Measurements from ENCODE around the gene FANCC.

- TF ChIP-seq CTCF (IDR thresholded peaks at IDR 0.05) (no peak), POLR2A (IDR thresholded peaks at IDR 0.05) (no peak)
These were observed 184.2 kb downstream of the FANCC start for GRCh38 chr9:95133325-95133705.
